Panc1 (cell line): ENCODE data around the gene UCK1.

Experiments used
- POLR2AphosphoS5 ChIP-seq: IDR thresholded peaks from 2 replicates; pipeline ENCODE4 v1.6.1; 2012; ENCODE audit warnings: mild to moderate bottlenecking, low read depth, low read length, moderate library complexity
- SIN3A ChIP-seq: IDR thresholded peaks from 2 replicates; pipeline ENCODE4 v1.6.1; 2012; ENCODE audit warnings: low read depth, mild to moderate bottlenecking, low read length, moderate library complexity, borderline replicate concordance; ENCODE audit not compliant: insufficient read depth
- TCF7L2 ChIP-seq: IDR thresholded peaks from 2 replicates; pipeline ENCODE4 v1.6.1; 2011; ENCODE audit warnings: mild to moderate bottlenecking, low read depth, low read length, inconsistent platforms
- TF ChIP-seq, protein P1 (sequence below): fragments of 450-650 bp; IDR thresholded peaks from 2 replicates; pipeline ENCODE4 v1.5.1; 2017; ENCODE audit warnings: mild to moderate bottlenecking
- TF ChIP-seq, protein P2 (sequence below), 2 experiments: IDR thresholded peaks; 2 replicates each; pipeline ENCODE4 v1.6.1; 2011 to 2012; ENCODE audit warnings: low read depth in 2 of 2, control low read depth in 1 of 2, low read length in 1 of 2, mild to moderate bottlenecking in 1 of 2, moderate library complexity in 1 of 2; ENCODE audit not compliant: insufficient read depth in 1 of 2

GRCh38 chr9:131513177-131513576 lies 17.9 kb downstream of the UCK1 start:
- TF ChIP-seq, protein P1, sequence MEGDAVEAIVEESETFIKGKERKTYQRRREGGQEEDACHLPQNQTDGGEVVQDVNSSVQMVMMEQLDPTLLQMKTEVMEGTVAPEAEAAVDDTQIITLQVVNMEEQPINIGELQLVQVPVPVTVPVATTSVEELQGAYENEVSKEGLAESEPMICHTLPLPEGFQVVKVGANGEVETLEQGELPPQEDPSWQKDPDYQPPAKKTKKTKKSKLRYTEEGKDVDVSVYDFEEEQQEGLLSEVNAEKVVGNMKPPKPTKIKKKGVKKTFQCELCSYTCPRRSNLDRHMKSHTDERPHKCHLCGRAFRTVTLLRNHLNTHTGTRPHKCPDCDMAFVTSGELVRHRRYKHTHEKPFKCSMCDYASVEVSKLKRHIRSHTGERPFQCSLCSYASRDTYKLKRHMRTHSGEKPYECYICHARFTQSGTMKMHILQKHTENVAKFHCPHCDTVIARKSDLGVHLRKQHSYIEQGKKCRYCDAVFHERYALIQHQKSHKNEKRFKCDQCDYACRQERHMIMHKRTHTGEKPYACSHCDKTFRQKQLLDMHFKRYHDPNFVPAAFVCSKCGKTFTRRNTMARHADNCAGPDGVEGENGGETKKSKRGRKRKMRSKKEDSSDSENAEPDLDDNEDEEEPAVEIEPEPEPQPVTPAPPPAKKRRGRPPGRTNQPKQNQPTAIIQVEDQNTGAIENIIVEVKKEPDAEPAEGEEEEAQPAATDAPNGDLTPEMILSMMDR, result no peak
- TF ChIP-seq, protein P2, sequence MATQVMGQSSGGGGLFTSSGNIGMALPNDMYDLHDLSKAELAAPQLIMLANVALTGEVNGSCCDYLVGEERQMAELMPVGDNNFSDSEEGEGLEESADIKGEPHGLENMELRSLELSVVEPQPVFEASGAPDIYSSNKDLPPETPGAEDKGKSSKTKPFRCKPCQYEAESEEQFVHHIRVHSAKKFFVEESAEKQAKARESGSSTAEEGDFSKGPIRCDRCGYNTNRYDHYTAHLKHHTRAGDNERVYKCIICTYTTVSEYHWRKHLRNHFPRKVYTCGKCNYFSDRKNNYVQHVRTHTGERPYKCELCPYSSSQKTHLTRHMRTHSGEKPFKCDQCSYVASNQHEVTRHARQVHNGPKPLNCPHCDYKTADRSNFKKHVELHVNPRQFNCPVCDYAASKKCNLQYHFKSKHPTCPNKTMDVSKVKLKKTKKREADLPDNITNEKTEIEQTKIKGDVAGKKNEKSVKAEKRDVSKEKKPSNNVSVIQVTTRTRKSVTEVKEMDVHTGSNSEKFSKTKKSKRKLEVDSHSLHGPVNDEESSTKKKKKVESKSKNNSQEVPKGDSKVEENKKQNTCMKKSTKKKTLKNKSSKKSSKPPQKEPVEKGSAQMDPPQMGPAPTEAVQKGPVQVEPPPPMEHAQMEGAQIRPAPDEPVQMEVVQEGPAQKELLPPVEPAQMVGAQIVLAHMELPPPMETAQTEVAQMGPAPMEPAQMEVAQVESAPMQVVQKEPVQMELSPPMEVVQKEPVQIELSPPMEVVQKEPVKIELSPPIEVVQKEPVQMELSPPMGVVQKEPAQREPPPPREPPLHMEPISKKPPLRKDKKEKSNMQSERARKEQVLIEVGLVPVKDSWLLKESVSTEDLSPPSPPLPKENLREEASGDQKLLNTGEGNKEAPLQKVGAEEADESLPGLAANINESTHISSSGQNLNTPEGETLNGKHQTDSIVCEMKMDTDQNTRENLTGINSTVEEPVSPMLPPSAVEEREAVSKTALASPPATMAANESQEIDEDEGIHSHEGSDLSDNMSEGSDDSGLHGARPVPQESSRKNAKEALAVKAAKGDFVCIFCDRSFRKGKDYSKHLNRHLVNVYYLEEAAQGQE (IDR thresholded peaks at IDR 0.05; ENCODE audit: insufficient read depth in 1 of 2, low read depth in 2 of 2, low read length in 1 of 2), result no peak
- TF ChIP-seq POLR2AphosphoS5 (no peak), SIN3A (no peak), TCF7L2 (no peak)
